HK-2 (cell line): Measurements from ENCODE around the gene LRP4.

Experiments
- DNase-seq: peaks from one replicate; pipeline ENCODE4 v3.0.0-alpha.2; 2018; ENCODE audit not compliant: unreplicated experiment

LRP4 gene

GRCh38 chr11:46892838-46893237, 25.5 kb downstream of the LRP4 start:
- no peak for DNase-seq

DNA sequence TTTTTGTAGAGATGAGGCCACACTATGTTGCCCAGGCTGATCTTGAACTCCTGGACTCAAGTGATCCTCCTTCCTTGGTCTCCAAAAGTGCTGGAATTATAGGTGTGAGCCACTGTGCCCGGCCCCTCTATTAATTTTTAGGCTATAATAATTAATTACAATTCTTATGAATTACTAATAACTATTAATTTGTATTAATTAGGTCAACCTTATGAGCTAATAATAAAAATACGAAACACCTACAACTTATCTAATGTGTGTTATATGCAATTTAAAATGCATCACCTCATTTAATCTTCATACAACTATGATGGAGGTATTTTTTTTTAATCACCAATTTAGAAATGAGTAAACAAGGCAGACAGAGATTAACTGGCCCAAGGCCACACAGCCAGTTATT, 26.2 kb downstream of the LRP4 start:
- no peak for DNase-seq

DNA sequence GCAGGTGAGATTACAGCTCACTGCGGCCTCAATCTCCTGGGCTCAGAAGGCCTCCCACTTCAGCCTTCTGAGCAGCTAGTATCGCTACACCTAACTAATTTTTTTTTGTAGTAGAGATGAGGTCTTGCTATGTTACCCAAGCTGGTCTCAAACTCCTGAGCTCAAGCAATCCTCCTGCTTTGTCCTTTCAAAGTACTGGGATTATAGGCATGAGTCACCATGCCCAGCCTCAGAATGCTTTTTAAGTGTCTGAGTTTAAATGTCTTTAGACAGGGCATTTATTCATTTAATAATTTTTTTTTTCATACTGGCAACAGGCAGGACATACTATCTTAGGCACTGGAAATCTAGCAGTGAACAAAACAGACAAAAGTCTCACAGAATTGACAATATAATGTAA, 27.7 kb downstream of the LRP4 start:
- DNase-seq: no peak

DNA sequence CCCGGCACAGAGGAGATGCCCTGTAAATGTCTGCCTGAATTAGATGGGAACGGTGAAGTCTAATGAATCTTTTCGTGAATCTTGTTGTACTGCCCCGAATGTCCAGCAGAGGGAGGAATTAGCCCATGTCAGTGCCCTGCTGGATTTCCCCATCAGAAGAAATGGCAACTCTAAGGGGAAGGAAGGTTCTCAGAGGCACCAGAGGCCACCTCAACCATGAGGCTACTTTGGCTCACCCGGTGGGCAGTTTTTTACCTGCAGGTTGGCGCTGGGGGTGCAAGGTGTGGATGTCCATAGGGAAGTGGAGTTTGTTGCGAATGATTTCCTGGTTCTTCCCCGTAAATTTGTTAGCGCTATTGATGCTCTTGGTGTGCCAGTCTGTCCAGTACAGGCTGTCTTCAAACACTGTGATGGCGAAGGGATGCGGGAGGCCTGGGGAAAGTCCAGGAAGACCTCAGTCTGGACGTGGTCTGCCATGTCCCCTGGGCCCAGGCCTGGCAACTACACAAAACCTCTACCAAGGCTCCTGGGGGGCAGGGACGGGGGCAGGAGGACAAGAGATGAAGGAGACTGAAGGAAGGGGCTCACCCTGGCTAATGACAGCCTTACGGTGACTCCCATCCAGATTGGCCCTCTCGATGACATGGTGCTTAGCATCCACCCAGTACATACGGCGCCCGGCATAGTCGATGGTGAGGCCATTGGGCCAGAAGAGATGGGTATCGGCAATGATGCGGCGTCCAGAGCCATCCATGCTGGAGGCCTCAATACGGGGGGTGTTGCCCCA, 28.5 kb downstream of the LRP4 start:
- DNase-seq: peak; percentile 56

DNA sequence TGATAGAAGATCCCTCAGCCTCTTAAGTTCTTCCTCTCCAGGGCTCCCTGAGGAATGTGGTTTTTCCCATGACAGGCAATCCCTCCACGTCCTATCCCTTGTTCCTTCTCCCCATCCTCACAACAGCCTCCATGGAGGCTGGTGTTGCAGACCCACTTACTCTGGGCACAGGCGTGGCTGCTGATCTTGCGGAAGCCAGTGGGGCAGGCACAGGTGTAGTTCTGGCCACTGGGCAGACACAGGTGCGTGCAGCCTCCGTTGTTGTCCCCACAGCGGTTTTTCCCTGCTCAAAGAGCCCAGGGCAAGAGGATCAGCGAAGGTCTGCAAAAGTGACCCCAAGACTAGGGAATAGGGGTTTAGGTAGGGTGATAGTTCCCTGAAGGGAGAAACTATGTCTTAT, 29.1 kb downstream of the LRP4 start:
- DNase-seq: no peak

DNA sequence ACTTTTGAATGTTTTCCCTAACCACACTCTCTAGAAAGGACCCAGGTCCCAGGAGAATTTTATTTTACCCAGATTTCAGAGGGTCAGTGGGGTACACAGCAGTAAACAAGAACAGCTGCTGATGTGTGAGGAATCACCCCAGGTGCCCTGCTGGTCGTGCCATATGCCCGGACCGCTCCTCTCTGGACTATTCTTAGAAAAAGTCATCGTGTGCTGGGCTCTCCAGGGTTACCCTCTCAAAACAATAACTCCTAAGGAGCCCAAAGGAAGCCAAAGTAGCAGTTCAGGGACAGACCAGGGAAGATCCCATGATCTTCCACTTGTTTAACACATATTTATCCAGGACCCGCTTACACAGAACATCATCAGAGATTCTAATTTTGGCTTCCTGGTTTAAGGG, 29.7 kb downstream of the LRP4 start:
- no peak for DNase-seq

- no peak for DNase-seq
Observed at GRCh38 chr11:46886211-46886610, 32.1 kb downstream of the LRP4 start.

DNA sequence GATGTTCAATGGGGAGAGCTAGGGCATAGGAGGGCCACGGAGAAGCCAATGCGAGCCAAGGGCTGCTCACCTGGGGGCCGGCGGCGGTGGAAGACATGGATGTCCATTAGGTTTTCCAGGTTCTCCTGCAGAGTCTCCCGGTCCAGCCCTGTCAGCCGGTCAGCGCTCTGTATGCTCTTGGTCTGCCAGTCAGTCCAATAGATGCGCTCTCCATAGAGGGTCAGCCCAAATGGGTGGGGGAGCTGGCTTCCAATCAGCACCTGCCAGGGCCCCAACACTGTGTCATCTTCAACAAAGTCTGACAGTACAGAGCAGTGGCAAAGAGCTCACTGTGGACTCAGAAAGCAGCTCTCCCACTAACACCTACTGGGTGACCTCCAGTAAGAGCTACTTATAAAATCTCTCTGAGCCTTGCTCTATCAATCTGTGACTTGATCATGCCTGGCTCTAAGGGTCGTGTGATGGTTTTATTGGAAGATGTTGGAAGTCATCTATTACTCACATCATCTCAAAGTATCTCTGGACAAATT, 39.2 kb downstream of the LRP4 start:
- no peak for DNase-seq

DNA sequence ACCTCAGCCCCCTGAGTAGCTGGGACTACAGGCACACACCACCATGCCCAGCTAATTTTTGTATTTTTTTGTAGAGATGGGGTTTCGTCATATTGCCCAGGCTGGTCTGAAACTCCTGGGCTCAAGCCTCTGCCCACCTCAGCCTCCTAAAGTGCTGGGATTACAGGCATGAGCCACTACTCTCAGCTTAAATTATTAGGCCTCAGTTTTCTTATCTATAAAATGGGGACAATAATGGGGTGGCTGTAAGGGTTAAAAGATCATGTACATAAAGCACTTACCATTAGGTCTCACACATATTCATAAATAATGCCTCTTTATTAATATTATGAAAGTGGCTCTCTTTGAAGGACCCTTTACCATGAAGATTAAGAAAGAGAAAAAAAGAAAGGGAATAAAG, 40.8 kb downstream of the LRP4 start:
- no peak for DNase-seq

GRCh38 chr11:46876471-46876870, 41.9 kb downstream of the LRP4 start:
- DNase-seq: no peak

DNA sequence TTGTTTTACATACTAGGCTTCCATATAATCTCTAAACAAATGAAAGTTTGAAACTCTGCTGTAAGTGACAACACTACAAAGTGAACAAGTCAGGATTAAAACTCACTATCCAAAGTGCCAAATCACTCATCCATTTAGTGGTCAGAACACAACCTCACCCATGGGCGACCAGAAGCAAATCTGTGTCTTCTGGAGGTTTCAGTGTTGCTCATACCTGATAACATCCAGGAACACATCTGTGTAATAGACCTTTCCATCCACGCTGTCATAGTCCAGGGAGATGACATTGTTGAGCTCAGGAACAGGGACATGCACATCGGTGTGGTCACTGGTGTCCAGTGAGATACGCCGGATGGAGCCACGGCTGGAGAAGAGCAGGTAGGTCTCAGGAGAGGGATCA, 43.8 kb downstream of the LRP4 start:
- no peak for DNase-seq

- DNase-seq: no peak
Observed at GRCh38 chr11:46868912-46869311, 49.4 kb downstream of the LRP4 start.

DNA sequence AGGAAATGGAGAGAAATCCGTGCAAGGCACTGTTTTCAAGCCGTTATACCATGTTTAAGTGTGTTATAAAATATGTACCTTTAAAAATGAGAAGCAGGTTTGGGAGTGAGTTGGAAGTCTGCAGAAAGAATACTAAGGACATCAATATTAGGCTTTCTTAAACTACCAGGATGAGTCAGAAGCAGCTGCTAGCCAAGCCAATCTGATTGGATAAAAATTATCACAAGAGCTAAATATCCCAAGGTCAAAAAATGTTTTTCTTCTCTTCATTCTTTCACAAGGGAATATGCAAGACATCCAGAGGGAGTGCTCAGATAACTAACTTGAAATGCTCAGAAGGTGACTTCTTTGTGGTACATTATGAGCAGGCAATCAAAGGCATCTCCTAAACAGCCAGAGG, 53.0 kb downstream of the LRP4 start:
- DNase-seq: no peak

GRCh38 chr11:46860218-46860617, 58.1 kb downstream of the LRP4 start:
- DNase-seq: no peak

- DNase-seq: no peak
Observed at GRCh38 chr11:46858920-46859546, 59.3 kb downstream of the LRP4 start.

DNA sequence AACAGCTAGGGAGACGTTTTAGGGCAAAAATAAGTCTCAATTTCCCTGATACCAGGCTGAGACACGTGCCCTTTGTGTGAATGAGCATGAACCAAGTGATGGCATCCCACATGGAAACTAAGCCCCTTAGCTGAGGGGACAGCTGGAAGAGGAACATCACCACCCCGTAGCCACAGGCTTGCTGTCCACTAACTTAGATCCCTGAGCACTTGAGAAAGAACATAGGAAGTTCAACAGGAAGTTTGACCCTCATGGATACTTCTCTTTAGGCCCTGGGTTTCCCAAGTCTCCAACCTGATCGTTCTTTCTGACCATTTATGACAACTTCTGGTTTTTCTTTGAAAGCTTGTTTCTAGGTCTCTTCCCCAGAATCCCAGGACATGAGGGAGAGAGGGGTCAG, 60.7 kb downstream of the LRP4 start:
- no peak for DNase-seq

DNA sequence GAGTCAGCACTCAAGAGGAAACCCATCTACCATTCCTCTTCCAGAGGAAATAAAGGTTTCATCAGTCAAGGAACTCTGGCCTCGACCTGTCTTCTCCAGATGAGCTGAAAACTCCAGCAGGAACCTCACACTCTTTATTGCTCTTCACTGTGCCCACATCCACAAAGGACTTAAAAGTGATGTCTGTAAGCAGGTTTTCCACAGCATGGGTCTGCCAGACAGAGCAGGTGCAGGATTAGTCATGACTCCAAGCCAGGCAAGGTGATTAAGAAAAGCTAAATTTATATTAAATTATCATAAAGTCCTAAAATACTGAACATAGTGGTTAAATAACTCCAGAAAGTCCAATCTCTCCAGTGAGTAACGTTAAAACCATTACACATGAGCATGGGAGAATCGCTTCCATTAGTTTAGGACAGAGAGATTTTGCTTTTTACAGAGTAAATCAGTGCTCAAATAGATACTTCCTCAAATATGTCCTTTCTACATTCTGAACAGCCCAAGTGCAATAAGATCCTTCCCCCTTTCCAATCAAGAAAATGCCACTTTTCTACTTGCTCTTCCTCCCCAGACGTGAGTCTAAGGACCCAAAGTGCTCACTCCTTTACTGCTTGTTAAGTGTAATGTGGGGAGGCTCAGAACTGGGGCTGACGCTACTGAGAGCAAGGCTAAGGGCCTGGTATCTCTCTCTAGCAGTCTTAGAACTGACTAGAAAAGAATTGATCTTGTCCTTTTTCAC, 61.6 kb downstream of the LRP4 start:
- no peak for DNase-seq

GRCh38 chr11:46855863-46856262, 62.5 kb downstream of the LRP4 start:
- DNase-seq: no peak

GRCh38 chr11:46855167-46855566, 63.2 kb downstream of the LRP4 start:
- no peak for DNase-seq

DNA sequence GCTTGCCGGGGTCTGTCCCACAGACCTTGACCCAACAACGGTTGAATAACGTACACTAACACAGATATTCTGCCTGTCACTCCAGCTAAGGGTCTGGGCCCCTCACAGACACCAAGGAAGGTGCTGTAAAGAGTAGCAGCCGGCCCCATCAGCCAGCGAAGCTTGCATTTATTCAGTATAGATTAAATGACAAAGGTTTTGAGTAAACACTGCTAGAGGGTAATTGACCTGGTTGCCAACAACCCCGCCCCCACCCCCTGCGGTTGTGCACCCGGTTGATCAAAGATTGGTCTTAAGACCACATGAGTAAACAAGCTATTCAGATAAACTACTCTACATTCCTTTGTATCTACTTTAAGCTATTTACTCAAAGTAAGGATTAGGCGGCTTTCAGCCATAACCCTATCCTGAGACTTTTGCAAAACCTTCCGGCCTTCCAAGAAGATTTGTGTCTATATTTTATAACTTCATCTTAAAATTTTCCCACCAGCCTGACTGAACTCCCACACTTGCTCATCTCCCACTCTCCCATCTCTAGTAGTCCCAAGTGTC, 67.4 kb downstream of the LRP4 start:
- DNase-seq: no peak

DNA sequence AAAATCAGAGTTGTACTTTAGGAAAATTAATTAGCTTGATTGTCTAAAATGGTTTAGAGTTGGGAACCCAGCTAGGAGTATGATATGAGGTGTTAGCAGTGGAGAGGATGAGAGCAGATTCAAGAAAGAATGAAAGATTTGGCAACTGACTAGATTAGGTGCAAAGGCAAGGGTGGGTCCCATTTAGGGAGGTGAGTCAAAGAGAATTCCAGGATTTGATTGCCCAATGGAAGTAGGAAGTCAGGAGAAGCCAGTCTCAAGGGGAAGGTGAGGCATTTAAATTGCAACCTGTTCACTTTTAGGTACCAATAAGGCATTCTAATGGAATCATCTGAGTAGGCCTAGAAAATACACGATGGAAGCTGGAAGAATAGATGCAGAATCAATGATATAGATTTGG, 68.7 kb downstream of the LRP4 start:
- no peak for DNase-seq

GRCh38 chr11:46846510-46846830, 71.9 kb downstream of the LRP4 start:
- DNase-seq: no peak
